Upper lobe of left lung (tissue), 4 donors: ENCODE results near the gene PLB1.

Experiments used
- EP300 ChIP-seq, 4 donors: sonication (generic); formaldehyde crosslinking; IDR thresholded peaks; one replicate each; pipeline ENCODE4 v1.5.1; 2017; ENCODE audit warnings: antibody characterized with exemption in 4 of 4, control low read depth in 2 of 4
- POLR2A ChIP-seq, 4 donors: fragments of 450-650 bp; IDR thresholded peaks; one replicate each; pipeline ENCODE4 v1.5.1; 2016 to 2017; ENCODE audit warnings: antibody characterized with exemption in 4 of 4, mild to moderate bottlenecking in 2 of 4
- POLR2AphosphoS5 ChIP-seq, 2 donors: sonication (generic); formaldehyde crosslinking; IDR thresholded peaks; one replicate each; pipeline ENCODE4 v1.5.1; 2017; ENCODE audit warnings: antibody characterized with exemption in 2 of 2
- TF ChIP-seq, protein P1 (sequence below), 6 experiments: fragments of 450-650 bp in 4 of 6; fragments of 200-600 bp in 2 of 6; sonication (generic) in 2 of 6; IDR thresholded peaks; one replicate each; pipeline ENCODE4 v1.5.1; 2016 to 2019; ENCODE audit warnings: antibody characterized with exemption in 6 of 6

DNA sequence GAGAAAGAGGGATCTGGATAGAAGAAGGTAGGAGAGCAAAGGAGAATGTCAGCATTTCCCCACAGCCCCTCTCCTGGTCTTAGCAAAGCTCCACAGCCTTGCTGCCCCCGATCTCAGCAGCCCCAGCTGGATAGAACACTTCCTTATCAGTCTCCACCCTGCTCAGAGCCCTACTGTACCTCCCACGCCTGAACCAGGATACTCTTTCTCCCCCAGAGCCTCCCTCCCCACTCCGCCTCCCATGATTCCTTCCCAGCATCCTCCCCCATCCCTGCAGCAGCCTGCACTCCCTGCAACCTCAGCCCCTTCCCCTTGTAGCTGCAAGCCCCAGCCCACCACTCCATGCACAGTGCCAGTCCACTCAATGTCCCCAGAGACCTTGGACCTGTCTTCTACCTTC is 25.8 kb downstream of the PLB1 start:
- TF ChIP-seq, protein P1, sequence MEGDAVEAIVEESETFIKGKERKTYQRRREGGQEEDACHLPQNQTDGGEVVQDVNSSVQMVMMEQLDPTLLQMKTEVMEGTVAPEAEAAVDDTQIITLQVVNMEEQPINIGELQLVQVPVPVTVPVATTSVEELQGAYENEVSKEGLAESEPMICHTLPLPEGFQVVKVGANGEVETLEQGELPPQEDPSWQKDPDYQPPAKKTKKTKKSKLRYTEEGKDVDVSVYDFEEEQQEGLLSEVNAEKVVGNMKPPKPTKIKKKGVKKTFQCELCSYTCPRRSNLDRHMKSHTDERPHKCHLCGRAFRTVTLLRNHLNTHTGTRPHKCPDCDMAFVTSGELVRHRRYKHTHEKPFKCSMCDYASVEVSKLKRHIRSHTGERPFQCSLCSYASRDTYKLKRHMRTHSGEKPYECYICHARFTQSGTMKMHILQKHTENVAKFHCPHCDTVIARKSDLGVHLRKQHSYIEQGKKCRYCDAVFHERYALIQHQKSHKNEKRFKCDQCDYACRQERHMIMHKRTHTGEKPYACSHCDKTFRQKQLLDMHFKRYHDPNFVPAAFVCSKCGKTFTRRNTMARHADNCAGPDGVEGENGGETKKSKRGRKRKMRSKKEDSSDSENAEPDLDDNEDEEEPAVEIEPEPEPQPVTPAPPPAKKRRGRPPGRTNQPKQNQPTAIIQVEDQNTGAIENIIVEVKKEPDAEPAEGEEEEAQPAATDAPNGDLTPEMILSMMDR (IDR thresholded peaks at IDR 0.05): no peak
- TF ChIP-seq POLR2A (IDR thresholded peaks at IDR 0.05): no peak
- TF ChIP-seq POLR2AphosphoS5 (IDR thresholded peaks at IDR 0.05): no peak
- no peak for TF ChIP-seq EP300 (IDR thresholded peaks at IDR 0.05)
